HEK293 (cell line): Measurements from ENCODE around the gene PEPD.

Experiments
- CTCF ChIA-PET: fragments of 350-600 bp; formaldehyde crosslinking; extraction: SDS; loops from one replicate; lab custom pipeline; 2021; ENCODE audit warnings: antibody characterized with exemption; lab: Yijun Ruan, JAX
- POLR2A ChIA-PET: fragments of 300-600 bp; formaldehyde crosslinking; extraction: SDS; loops from one replicate; lab custom pipeline; 2020; ENCODE audit warnings: antibody characterized with exemption, inconsistent platforms; lab: Yijun Ruan, JAX
- H3K27ac ChIP-seq: fragments of 200-500 bp; sonication (Bioruptor generic); 2 replicates; pipeline ENCODE4 v1.5.1; 2014; ENCODE audit warnings: low read depth, low read length, control low read depth, inconsistent platforms; ENCODE audit errors: extremely low read depth
- H3K36me3 ChIP-seq, 2 experiments: fragments of 200-500 bp in 1 of 2; sonication (Bioruptor generic) in 1 of 2; 1 replicate in 1 of 2; 2 replicates in 1 of 2; pipeline ENCODE4 v1.5.1; 2014 to 2017; ENCODE audit warnings: inconsistent platforms in 2 of 2, low read length in 2 of 2; ENCODE audit not compliant: control insufficient read depth in 2 of 2, insufficient read depth in 1 of 2
- H3K4me1 ChIP-seq: fragments of 200-500 bp; sonication (Bioruptor generic); 2 replicates; pipeline ENCODE4 v1.5.1; 2014; ENCODE audit warnings: mild to moderate bottlenecking, low read length, inconsistent platforms; ENCODE audit not compliant: control insufficient read depth, insufficient read depth
- H3K4me3 ChIP-seq: 2 replicates; pipeline ENCODE4 v1.5.1; 2011; ENCODE audit warnings: low read depth, mild to moderate bottlenecking, control low read depth, low read length, moderate library complexity
- H3K9me3 ChIP-seq: fragments of 200-500 bp; sonication (Bioruptor generic); 2 replicates; pipeline ENCODE4 v1.5.1; 2014; ENCODE audit warnings: low read depth, low read length, inconsistent platforms; ENCODE audit not compliant: control insufficient read depth, insufficient read depth
- GLIS1 ChIP-seq: fragments of 450-650 bp; formaldehyde crosslinking; IDR thresholded peaks from 2 replicates; pipeline ENCODE4 v1.5.1; 2016; ENCODE audit warnings: missing biosample characterization, missing genetic modification characterization
- GLIS2 ChIP-seq: fragments of 450-650 bp; formaldehyde crosslinking; IDR thresholded peaks from 2 replicates; pipeline ENCODE4 v1.5.1; 2016; ENCODE audit warnings: missing biosample characterization, missing genetic modification characterization
- PATZ1 ChIP-seq: fragments of 450-650 bp; formaldehyde crosslinking; IDR thresholded peaks from 2 replicates; pipeline ENCODE4 v1.5.1; 2016; ENCODE audit warnings: missing biosample characterization, missing genetic modification characterization
- ZFP69B ChIP-seq: fragments of 450-650 bp; formaldehyde crosslinking; IDR thresholded peaks from 2 replicates; pipeline ENCODE4 v1.5.1; 2016; ENCODE audit warnings: missing biosample characterization, missing genetic modification characterization
- ZIC2 ChIP-seq: fragments of 450-650 bp; formaldehyde crosslinking; IDR thresholded peaks from 2 replicates; pipeline ENCODE4 v1.5.1; 2016; ENCODE audit warnings: missing biosample characterization, missing genetic modification characterization
- ZNF114 ChIP-seq: fragments of 450-650 bp; formaldehyde crosslinking; IDR thresholded peaks from 2 replicates; pipeline ENCODE4 v1.5.0; 2017; ENCODE audit warnings: missing biosample characterization, missing genetic modification characterization
- ZNF16 ChIP-seq: fragments of 450-650 bp; formaldehyde crosslinking; IDR thresholded peaks from 2 replicates; pipeline ENCODE4 v1.5.1; 2016; ENCODE audit warnings: low read depth, missing biosample characterization, missing genetic modification characterization
- ZNF24 ChIP-seq: fragments of 450-650 bp; formaldehyde crosslinking; IDR thresholded peaks from 2 replicates; pipeline ENCODE4 v1.5.1; 2016; ENCODE audit warnings: missing biosample characterization, missing genetic modification characterization
- ZNF37A ChIP-seq: fragments of 450-650 bp; IDR thresholded peaks from 2 replicates; pipeline ENCODE4 v1.5.1; 2018; ENCODE audit warnings: missing biosample characterization, missing genetic modification characterization
- ZNF449 ChIP-seq: fragments of 450-650 bp; formaldehyde crosslinking; IDR thresholded peaks from 2 replicates; pipeline ENCODE4 v1.5.1; 2017; ENCODE audit warnings: missing biosample characterization, mild to moderate bottlenecking, missing genetic modification characterization, moderate library complexity
- ZNF571 ChIP-seq: fragments of 450-650 bp; formaldehyde crosslinking; IDR thresholded peaks from 2 replicates; pipeline ENCODE4 v1.5.0; 2017; ENCODE audit warnings: missing biosample characterization, missing genetic modification characterization
- ZNF600 ChIP-seq: fragments of 450-650 bp; formaldehyde crosslinking; IDR thresholded peaks from 2 replicates; pipeline ENCODE4 v1.5.1; 2016; ENCODE audit warnings: missing biosample characterization, missing genetic modification characterization
- ZNF629 ChIP-seq: fragments of 450-650 bp; formaldehyde crosslinking; IDR thresholded peaks from 2 replicates; pipeline ENCODE4 v1.5.1; 2017; ENCODE audit warnings: missing biosample characterization, missing genetic modification characterization
- ZNF843 ChIP-seq: fragments of 450-650 bp; formaldehyde crosslinking; IDR thresholded peaks from 2 replicates; pipeline ENCODE4 v1.5.1; 2016; ENCODE audit warnings: missing biosample characterization, missing genetic modification characterization

The PEPD gene

GRCh38 chr19:33388725-33389420, 132.7 kb downstream of the PEPD start:
- peaks cover 6 to 14% of the 10 kb centered on the region in 2 experiments for H3K36me3 ChIP-seq
- H3K9me3 ChIP-seq = no peaks in the 10 kb centered on the region
- ChIA-PET CTCF (interaction anchor here (0.6 to 1.5 kb wide), 6 partner anchors 10 to 212 kb away, joined by 3 to 7 read pairs (median 3); partner anchors contain the start of gene CEBPA), POLR2A (interaction anchor here (1.1 to 1.5 kb wide), 3 partner anchors 11 to 86 kb away, joined by 3 to 10 read pairs (median 5); partner anchors contain the start of genes CEBPA and CEBPG)
- TF ChIP-seq ZNF843 = no peak
- no peak for TF ChIP-seq ZNF37A (tag by site-specific recombination)
- peak; percentile 46; the same call in 1 of the 2 replicates for TF ChIP-seq PATZ1 (tag by site-specific recombination)
- 0 out of 2 replicates have a peak, but pooled peaks have one; percentile 8 for TF ChIP-seq ZNF571 (tag by site-specific recombination)
- no peak overlapping the region for H3K27ac ChIP-seq
- no peak overlapping the region for H3K4me3 ChIP-seq
- peaks cover 24% of the 10 kb centered on the region for H3K4me1 ChIP-seq

GRCh38 chr19:33388231-33388724, 133.3 kb downstream of the PEPD start:
- H3K36me3 ChIP-seq = peaks cover 10 to 14% of the 10 kb centered on the region in 2 experiments
- no peak overlapping the region for H3K4me3 ChIP-seq
- CTCF ChIA-PET = interaction anchor here (0.5 to 1.5 kb wide), 6 partner anchors 9 to 211 kb away, joined by 3 to 7 read pairs (median 4); no protein-coding TSS in a partner anchor
- H3K4me1 ChIP-seq = peaks cover 25% of the 10 kb centered on the region
- POLR2A ChIA-PET = interaction anchor here (1.3 to 1.5 kb wide), 2 partner anchors 11 to 15 kb away, joined by 5 to 10 read pairs; partner anchors contain the start of gene CEBPG
- TF ChIP-seq ZNF114 (tag by site-specific recombination) (no peak), ZNF449 (tag by site-specific recombination) (peak; percentile 80)
- no peaks in the 10 kb centered on the region for H3K9me3 ChIP-seq
- no peak overlapping the region for H3K27ac ChIP-seq

GRCh38 chr19:33387351-33388230, 134.0 kb downstream of the PEPD start:
- POLR2A ChIA-PET = interaction anchor here (1.3 kb wide), 1 partner anchor 10 kb away, joined by 5 read pairs; no protein-coding TSS in a partner anchor
- Histone ChIP-seq H3K4me1 (peaks cover 24% of the 10 kb centered on the region), H3K9me3 (no peaks in the 10 kb centered on the region), H3K27ac (no peak overlapping the region), H3K36me3 (peaks cover 10 to 14% of the 10 kb centered on the region in 2 experiments), H3K4me3 (no peak overlapping the region)
- TF ChIP-seq GLIS1 (peak; percentile 27; the same call in 1 of the 2 replicates), GLIS2 (tag by site-specific recombination) (0 out of 2 replicates have a peak, but pooled peaks have one; percentile 50), ZNF16 (tag by site-specific recombination) (no peak), ZNF24 (no peak), ZNF600 (tag by site-specific recombination) (peak; percentile 72), ZNF629 (tag by site-specific recombination) (no peak), ZFP69B (no peak), ZIC2 (tag by site-specific recombination) (peak; percentile 27; the same call in 1 of the 2 replicates)
- CTCF ChIA-PET = interaction anchor here (0.5 to 1.5 kb wide), 4 partner anchors 8 to 146 kb away, joined by 3 to 7 read pairs (median 4); no protein-coding TSS in a partner anchor
